Natural killer cell (primary cell): ENCODE measurements around the gene ATG13. TPM values are rescaled to one million over a fixed set of nuclear protein-coding genes. Genes with fewer than 3 reads are reported as not detected.

Experiments
- ATAC-seq, 3 donors: fragments of 150-1000 bp in 2 of 3; fragments of 200-7000 bp in 1 of 3; cut with Tn5 transposase; 1 replicate in 1 of 3; 2 replicates in 2 of 3; pipeline ENCODE4 v1.10.0; 2021; ENCODE audit warnings: mild to moderate bottlenecking in 2 of 3, moderate library complexity in 2 of 3
- DNase-seq, 2 donors: peaks; one replicate each; pipeline versions ENCODE4 v3.0.0 to v3.0.0-alpha.2; 2013 to 2021; ENCODE audit warnings: mixed read lengths in 1 of 2
- H3K27ac ChIP-seq: one replicate; pipeline ENCODE4 v1.5.1; 2013; ENCODE audit warnings: mild to moderate bottlenecking, low read length
- H3K27me3 ChIP-seq: one replicate; pipeline ENCODE4 v1.6.1; 2013; ENCODE audit warnings: low read length; ENCODE audit not compliant: control insufficient read depth, insufficient read depth
- H3K36me3 ChIP-seq: one replicate; pipeline ENCODE4 v1.6.1; 2013; ENCODE audit warnings: low read length; ENCODE audit not compliant: control insufficient read depth, insufficient read depth
- H3K4me1 ChIP-seq: one replicate; pipeline ENCODE4 v1.6.1; 2013; ENCODE audit warnings: low read length; ENCODE audit not compliant: control insufficient read depth, insufficient read depth
- H3K4me3 ChIP-seq: one replicate; pipeline ENCODE4 v1.5.1; 2013; ENCODE audit warnings: low read length
- H3K9me3 ChIP-seq: one replicate; pipeline ENCODE4 v1.6.1; 2013; ENCODE audit warnings: low read length; ENCODE audit not compliant: control insufficient read depth, insufficient read depth
- H3K27ac Mint-ChIP-seq, 2 donors: one replicate each; pipeline ENCODE4 v1.8.0; 2022; ENCODE audit warnings: mild to moderate bottlenecking in 2 of 2, mixed read lengths in 2 of 2, moderate library complexity in 1 of 2
- H3K27me3 Mint-ChIP-seq, 2 donors: one replicate each; pipeline ENCODE4 v1.8.0; 2022; ENCODE audit warnings: low read depth in 2 of 2, mixed read lengths in 2 of 2
- H3K36me3 Mint-ChIP-seq: one replicate; pipeline ENCODE4 v1.8.0; 2022; ENCODE audit warnings: mixed read lengths
- H3K4me1 Mint-ChIP-seq, 2 donors: one replicate each; pipeline ENCODE4 v1.8.0; 2022; ENCODE audit warnings: mixed read lengths in 2 of 2
- H3K4me3 Mint-ChIP-seq: one replicate; pipeline ENCODE4 v1.8.0; 2022; ENCODE audit warnings: mild to moderate bottlenecking, moderate library complexity, mixed read lengths
- H3K9me3 Mint-ChIP-seq, 2 donors: one replicate each; pipeline ENCODE4 v1.8.0; 2022; ENCODE audit warnings: mixed read lengths in 2 of 2
- WGBS: methylation state at CpG from one replicate; pipeline ENCODE4 v1.1.7; 2013; ENCODE audit warnings: missing lambda C conversion rate; ENCODE audit not compliant: insufficient coverage; 5-methylcytosine and 5-hydroxymethylcytosine counted together
- intact Hi-C: fragments of 100-400 bp; cut with micrococcal nuclease; formaldehyde crosslinking; loops from one replicate; pipeline ENCODE4 v1.14.2; 2022
- total RNA-seq, 4 donors: library from RNA; stranded (reverse); fragments of 120-200 nt in 1 of 4; gene quantifications; one replicate each; pipeline versions ENCODE4 v1.2.3 to v1.2.4, GENCODE V29; 2013 to 2022
- TF ChIP-seq, protein P1 (sequence below): fragments of 200-600 bp; IDR thresholded peaks from one replicate; pipeline ENCODE4 v1.8.0; 2022; ENCODE audit warnings: antibody characterized with exemption

Gene ATG13
- total RNA-seq, 3 donors from 2014 or later (not counting 1 experiment from before 2014, with no cell fraction given), result 125 to 137 (median 132) TPM

GRCh38 chr11:46642627-46643335, 25.4 kb downstream of the ATG13 start:
- no peaks in the 10 kb centered on the region for H3K9me3 ChIP-seq
- H3K27ac ChIP-seq, result no peak overlapping the region
- no peak overlapping the region for H3K4me3 ChIP-seq
- 89% methylated on average over 7 of the region's 8 CpGs for WGBS
- H3K36me3 ChIP-seq, result peaks cover 47% of the 10 kb centered on the region
- H3K27me3 Mint-ChIP-seq, result no peaks in the 10 kb centered on the region
- ATAC-seq (peak in 2 of 3 donors; percentile 55 to 83), DNase-seq (no peak)
- peaks cover 20 to 32% of the 10 kb centered on the region in 2 donors for H3K4me1 Mint-ChIP-seq
- H3K4me1 ChIP-seq, result no peaks in the 10 kb centered on the region
- peak overlapping the region; percentile 22 for H3K4me3 Mint-ChIP-seq
- intact Hi-C loops, result no loop called here
- peak overlapping the region; percentile 75 to 79 for H3K27ac Mint-ChIP-seq
- H3K36me3 Mint-ChIP-seq, result peaks cover 6% of the 10 kb centered on the region
- H3K9me3 Mint-ChIP-seq, result peaks cover 0 to 4% of the 10 kb centered on the region in 2 donors
- TF ChIP-seq, protein P1, sequence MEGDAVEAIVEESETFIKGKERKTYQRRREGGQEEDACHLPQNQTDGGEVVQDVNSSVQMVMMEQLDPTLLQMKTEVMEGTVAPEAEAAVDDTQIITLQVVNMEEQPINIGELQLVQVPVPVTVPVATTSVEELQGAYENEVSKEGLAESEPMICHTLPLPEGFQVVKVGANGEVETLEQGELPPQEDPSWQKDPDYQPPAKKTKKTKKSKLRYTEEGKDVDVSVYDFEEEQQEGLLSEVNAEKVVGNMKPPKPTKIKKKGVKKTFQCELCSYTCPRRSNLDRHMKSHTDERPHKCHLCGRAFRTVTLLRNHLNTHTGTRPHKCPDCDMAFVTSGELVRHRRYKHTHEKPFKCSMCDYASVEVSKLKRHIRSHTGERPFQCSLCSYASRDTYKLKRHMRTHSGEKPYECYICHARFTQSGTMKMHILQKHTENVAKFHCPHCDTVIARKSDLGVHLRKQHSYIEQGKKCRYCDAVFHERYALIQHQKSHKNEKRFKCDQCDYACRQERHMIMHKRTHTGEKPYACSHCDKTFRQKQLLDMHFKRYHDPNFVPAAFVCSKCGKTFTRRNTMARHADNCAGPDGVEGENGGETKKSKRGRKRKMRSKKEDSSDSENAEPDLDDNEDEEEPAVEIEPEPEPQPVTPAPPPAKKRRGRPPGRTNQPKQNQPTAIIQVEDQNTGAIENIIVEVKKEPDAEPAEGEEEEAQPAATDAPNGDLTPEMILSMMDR, result no peak
- no peaks in the 10 kb centered on the region for H3K27me3 ChIP-seq

GRCh38 chr11:46643531-46643930, 26.2 kb downstream of the ATG13 start:
- TF ChIP-seq, protein P1, result no peak
- H3K9me3 Mint-ChIP-seq, result peaks cover 0 to 4% of the 10 kb centered on the region in 2 donors
- no peak overlapping the region for H3K4me3 Mint-ChIP-seq
- DNase-seq, result no peak
- ATAC-seq, result no peak
- 100% methylated on average over 2 of the region's 3 CpGs for WGBS
- Histone ChIP-seq H3K4me1 (no peaks in the 10 kb centered on the region), H3K27ac (no peak overlapping the region), H3K27me3 (no peaks in the 10 kb centered on the region), H3K9me3 (no peaks in the 10 kb centered on the region), H3K36me3 (peaks cover 47% of the 10 kb centered on the region), H3K4me3 (no peak overlapping the region)
- peaks cover 16 to 28% of the 10 kb centered on the region in 2 donors for H3K4me1 Mint-ChIP-seq
- no peaks in the 10 kb centered on the region for H3K27me3 Mint-ChIP-seq
- intact Hi-C loops, result no loop called here
- peaks cover 6% of the 10 kb centered on the region for H3K36me3 Mint-ChIP-seq
- H3K27ac Mint-ChIP-seq, result peak overlapping the region; percentile 66 to 75

DNA sequence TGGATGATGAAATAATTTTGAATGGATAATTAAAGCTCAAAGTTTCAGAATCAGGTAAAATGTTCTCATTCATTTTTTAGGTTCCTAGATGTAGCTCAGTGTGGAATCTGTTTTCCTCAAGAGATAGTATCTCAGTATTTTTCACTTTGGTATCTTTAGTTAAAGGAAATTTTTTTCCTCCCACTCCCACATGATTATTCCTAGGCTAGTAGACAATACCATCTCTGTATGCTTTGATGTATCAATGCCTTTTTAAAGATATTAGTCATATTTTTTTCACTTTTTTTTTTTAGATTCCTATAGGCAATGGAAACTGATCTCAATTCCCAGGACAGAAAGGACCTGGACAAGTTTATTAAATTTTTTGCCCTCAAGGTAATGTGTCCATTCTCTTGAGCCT, 26.6 kb downstream of the ATG13 start:
- ATAC-seq (no peak), DNase-seq (no peak)
- TF ChIP-seq, protein P1, result no peak
- H3K27ac ChIP-seq, result no peak overlapping the region
- no peaks in the 10 kb centered on the region for H3K4me1 ChIP-seq
- H3K4me3 Mint-ChIP-seq, result no peak overlapping the region
- H3K9me3 Mint-ChIP-seq, result peaks cover 0 to 4% of the 10 kb centered on the region in 2 donors
- peaks cover 47% of the 10 kb centered on the region for H3K36me3 ChIP-seq
- H3K4me1 Mint-ChIP-seq, result peaks cover 14 to 26% of the 10 kb centered on the region in 2 donors
- H3K9me3 ChIP-seq, result no peaks in the 10 kb centered on the region
- H3K36me3 Mint-ChIP-seq, result peaks cover 6% of the 10 kb centered on the region
- no peak overlapping the region for H3K4me3 ChIP-seq
- intact Hi-C loops, result no loop called here
- H3K27me3 ChIP-seq, result no peaks in the 10 kb centered on the region
- H3K27me3 Mint-ChIP-seq, result no peaks in the 10 kb centered on the region
- peak overlapping the region in 1 of 2 donors; percentile 75 for H3K27ac Mint-ChIP-seq
